Measurements from ENCODE around the gene TYROBP. TPM values are rescaled to one million over a fixed set of nuclear protein-coding genes. Genes with fewer than 3 reads are reported as not detected.
A peak's percentile ranks its signal among the peaks of the same experiment; 100 is the strongest.

TYROBP gene
- polyA plus RNA-seq, 2 of the 4 experiments (the other 2 are of a cell fraction), result 0.21 TPM; not detected in 1

- TF ChIP-seq REST (IDR thresholded peaks at IDR 0.05) (0 out of 2 replicates have a peak, but pooled peaks have one; percentile 1), RAD21 (conservative IDR thresholded peaks at IDR 0.05 in 1 of 2, IDR thresholded peaks at IDR 0.05 in 1 of 2) (peak; percentile 96 to 97), EP300 (IDR thresholded peaks at IDR 0.05) (no peak), RNF2 (IDR thresholded peaks at IDR 0.05; ENCODE audit: borderline replicate concordance, low read depth) (no peak), CHD4 (IDR thresholded peaks at IDR 0.05; ENCODE audit: borderline replicate concordance) (no peak), MAX (IDR thresholded peaks at IDR 0.05) (no peak), ZC3H11A (IDR thresholded peaks at IDR 0.05) (peak; percentile 100), JUNB (IDR thresholded peaks at IDR 0.05) (no peak)
Observed at GRCh38 chr19:35882114-35882832, 25.8 kb downstream of the TYROBP start (continued).

- Histone ChIP-seq H3K4me1 (peaks cover 7% of the 10 kb centered on the region), H3K27ac (no peak overlapping the region), H3K4me2 (peak overlapping the region; percentile 55), H3K4me3 (no peak overlapping the region), H3K9me3 (no peaks in the 10 kb centered on the region)
- FAIRE-seq (peak; percentile 98), ATAC-seq (peak; percentile 87 to 95), DNase-seq (ENCODE audit: low read depth in 1 of 2, low spot score in 1 of 2) (peak; percentile 93 to 98)
- ChIA-PET CTCF (interaction anchor here (0.7 to 17.6 kb wide), 14 partner anchors 10 to 482 kb away, joined by 3 to 402 read pairs (median 6); partner anchors contain the start of genes APLP1 and THAP8), POLR2A (interaction anchor here (0.5 to 1.1 kb wide), 5 partner anchors 10 to 477 kb away, joined by 3 to 12 read pairs (median 3); no protein-coding TSS in a partner anchor)
- 5% methylated on average over 28 of the region's 28 CpGs for WGBS (ENCODE audit: missing lambda C conversion rate)
- 0 out of 5 replicates have a peak, but pooled peaks of 1 of the 2 experiments have one; percentile 5 for TF ChIP-seq RAD21 (conservative IDR thresholded peaks at IDR 0.05 in 1 of 2, IDR thresholded peaks at IDR 0.05 in 1 of 2)
- TF ChIP-seq BHLHE40 (IDR thresholded peaks at IDR 0.05; ENCODE audit: low read depth, low read length), result peak; percentile 62
- TF ChIP-seq EHF (CRISPR knock-in tag; IDR thresholded peaks at IDR 0.05), result peak; percentile 92
- peak; percentile 100 for TF ChIP-seq EHMT2 (IDR thresholded peaks at IDR 0.05; ENCODE audit: low read depth)
- TF ChIP-seq ATOH8 (CRISPR knock-in tag; IDR thresholded peaks at IDR 0.05; ENCODE audit: low read depth), result peak; percentile 91; the same call in 1 of the 2 replicates
- no peak for TF ChIP-seq CBX8 (IDR thresholded peaks at IDR 0.05)
- TF ChIP-seq HOXB5 (CRISPR knock-in tag; IDR thresholded peaks at IDR 0.05), result peak; percentile 96
- no peak for TF ChIP-seq ZC3H11A (IDR thresholded peaks at IDR 0.05)
- no peak for TF ChIP-seq E2F6 (IDR thresholded peaks at IDR 0.05; ENCODE audit: borderline replicate concordance, low read depth)
- no peak for TF ChIP-seq PHF8 (IDR thresholded peaks at IDR 0.05; ENCODE audit: borderline replicate concordance, low read depth)
- peak; percentile 80; the same call in 1 of the 2 replicates for TF ChIP-seq NPAS2 (CRISPR knock-in tag; IDR thresholded peaks at IDR 0.05; ENCODE audit: borderline replicate concordance)
- TF ChIP-seq HES2 (IDR thresholded peaks at IDR 0.05), result no peak
- no peak for TF ChIP-seq POLR2A (IDR thresholded peaks at IDR 0.05; ENCODE audit: low read length)
- TF ChIP-seq TP53 (CRISPR knock-in tag; IDR thresholded peaks at IDR 0.05), result peak; percentile 73; the same call in 1 of the 2 replicates
- peak; percentile 84 for TF ChIP-seq USF2 (IDR thresholded peaks at IDR 0.05)
- peak; percentile 52 for TF ChIP-seq MAFK (IDR thresholded peaks at IDR 0.05; ENCODE audit: partially characterized antibody)
- no peak for TF ChIP-seq KDM1A (IDR thresholded peaks at IDR 0.05; ENCODE audit: low read depth)
- TF ChIP-seq FOSL2 (IDR thresholded peaks at IDR 0.05), result no peak
- TF ChIP-seq FOSL2 (CRISPR knock-in tag; IDR thresholded peaks at IDR 0.05), result peak; percentile 41; the same call in 1 of the 2 replicates
- peak; percentile 87; the same call in 1 of the 2 replicates for TF ChIP-seq ZSCAN20 (CRISPR knock-in tag; IDR thresholded peaks at IDR 0.05)
- no peak for TF ChIP-seq CBX2 (IDR thresholded peaks at IDR 0.05; ENCODE audit: borderline replicate concordance, low read depth)
- no peak for TF ChIP-seq MAZ (IDR thresholded peaks at IDR 0.05; ENCODE audit: borderline replicate concordance, low read depth, low read length)
- TF ChIP-seq JUN (IDR thresholded peaks at IDR 0.05), result no peak; a peak in 1 of 5 replicates
- TF ChIP-seq BCL3 (IDR thresholded peaks at IDR 0.05), result no peak
Observed at GRCh38 chr19:35879770-35880317, 28.3 kb downstream of the TYROBP start.
